Inferior parietal cortex (tissue), 1 donor: ENCODE measurements around the gene TP73.
A peak's percentile ranks its signal among the peaks of the same experiment; 100 is the strongest.

Experiments used
- DNase-seq: peaks from one replicate; pipeline ENCODE4 v3.0.0-alpha.2; 2016; ENCODE audit errors: extremely low spot score

The TP73 gene

DNA sequence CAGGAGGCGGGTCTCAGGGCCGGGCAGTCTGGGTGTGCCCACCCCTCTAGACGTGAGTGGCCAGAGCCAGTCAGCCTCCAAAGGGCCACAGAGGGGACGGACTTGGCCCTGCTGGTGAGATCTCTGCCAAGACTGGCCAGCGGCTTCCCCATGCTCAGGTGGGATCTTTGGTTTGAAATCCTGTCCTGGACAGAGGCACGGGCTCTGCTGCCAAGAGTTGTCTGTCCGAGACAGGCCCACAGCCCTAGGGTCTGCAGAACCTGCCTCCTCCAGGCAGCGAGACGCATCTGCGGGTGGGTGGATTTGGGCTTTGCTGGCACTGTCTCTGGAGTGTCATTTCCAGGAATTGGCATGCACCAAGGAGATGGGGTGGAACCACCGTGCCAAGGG, 55.6 kb downstream of the TP73 start:
- DNase-seq: no peak

DNA sequence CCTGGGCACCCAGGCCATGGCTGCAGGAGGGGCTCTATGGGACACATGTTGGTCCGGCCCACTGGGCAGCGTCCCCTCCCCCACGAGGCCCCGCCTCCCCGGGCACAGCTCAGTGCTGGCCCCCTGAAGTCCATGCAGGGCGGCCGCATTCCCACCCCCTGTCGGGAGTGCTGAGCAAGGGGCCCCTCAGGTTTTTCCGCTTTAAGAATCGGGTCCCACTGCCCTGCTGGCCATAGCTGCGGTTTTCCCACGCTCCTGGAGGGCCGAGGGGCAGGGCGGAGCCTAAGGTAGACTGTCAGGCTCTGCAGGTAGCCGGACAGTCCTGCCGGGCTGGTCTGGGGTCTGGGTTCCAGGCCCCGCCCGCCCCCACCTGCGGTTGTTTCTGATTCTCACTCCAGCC, 56.5 kb downstream of the TP73 start:
- no peak for DNase-seq

DNA sequence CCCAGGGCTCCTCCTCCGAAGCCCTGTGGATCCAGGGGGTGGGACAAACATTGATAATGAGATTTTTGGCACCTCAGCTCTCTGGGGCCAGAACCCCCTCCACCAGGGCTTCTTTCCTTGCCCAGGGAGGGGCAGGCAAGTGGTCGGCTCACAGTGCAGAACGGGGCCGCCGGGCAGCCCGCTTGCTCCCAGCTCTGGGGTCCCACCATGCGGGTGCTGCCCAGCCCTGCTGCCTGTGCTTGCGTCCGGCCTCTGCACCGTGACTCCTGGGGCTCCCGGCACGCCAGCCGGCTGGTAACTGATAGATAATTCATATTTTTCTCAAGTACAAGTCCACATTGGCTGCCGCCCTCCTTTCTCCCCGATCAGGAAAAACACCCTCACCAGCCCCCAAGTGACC, 57.9 kb downstream of the TP73 start:
- no peak for DNase-seq

DNA sequence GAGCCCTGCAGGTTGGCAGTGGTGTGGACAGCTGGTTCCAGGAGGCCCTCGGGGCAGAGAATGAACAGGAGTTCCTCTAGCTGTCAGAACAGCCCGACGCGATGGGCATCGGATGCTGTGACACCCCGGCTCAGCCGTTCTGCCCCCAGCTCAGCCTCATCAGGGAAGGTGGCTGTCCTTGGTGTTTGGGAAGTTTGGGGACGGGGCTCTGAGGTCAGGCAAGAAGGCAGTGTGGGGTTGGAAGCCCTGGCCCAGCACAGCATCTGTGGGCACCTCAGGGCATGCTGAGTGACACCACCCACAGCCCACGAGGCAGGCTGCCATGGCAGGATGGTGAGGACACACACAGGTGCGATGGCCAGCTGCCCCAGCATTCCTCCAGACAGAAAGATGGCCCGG, 59.1 kb downstream of the TP73 start:
- DNase-seq: no peak

DNA sequence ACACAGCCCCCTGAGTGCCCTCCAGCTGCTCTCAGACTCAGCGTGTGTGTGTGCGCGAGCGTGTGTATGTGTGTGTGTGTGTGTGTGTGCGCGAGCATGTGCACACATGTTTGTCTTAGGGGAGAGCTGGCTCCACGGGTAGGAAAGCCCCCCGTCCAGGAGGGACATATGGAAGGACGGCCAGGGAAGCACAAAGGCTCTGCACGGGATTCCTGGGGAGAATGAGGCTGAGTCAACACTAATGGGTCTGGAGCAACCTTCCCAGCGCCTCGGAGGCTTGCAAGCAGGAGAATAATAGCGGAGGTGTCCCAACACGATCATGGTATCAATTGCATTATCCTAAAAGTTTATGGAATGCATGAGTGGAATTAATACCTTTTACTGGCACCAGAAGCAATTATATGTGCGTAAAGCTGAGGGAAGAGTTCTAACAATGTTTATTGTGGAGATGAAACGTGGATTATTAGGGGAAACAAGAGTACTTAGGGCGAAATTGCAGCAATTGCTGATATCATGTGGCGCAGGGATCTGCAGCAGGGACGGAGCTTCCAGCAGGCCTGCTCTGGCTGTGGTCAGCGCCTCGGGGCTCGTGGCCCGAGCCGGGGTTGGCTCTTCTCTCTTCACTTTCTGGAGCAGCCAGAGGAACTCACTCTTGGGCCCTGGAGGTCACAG, 59.6 kb downstream of the TP73 start:
- no peak for DNase-seq

DNA sequence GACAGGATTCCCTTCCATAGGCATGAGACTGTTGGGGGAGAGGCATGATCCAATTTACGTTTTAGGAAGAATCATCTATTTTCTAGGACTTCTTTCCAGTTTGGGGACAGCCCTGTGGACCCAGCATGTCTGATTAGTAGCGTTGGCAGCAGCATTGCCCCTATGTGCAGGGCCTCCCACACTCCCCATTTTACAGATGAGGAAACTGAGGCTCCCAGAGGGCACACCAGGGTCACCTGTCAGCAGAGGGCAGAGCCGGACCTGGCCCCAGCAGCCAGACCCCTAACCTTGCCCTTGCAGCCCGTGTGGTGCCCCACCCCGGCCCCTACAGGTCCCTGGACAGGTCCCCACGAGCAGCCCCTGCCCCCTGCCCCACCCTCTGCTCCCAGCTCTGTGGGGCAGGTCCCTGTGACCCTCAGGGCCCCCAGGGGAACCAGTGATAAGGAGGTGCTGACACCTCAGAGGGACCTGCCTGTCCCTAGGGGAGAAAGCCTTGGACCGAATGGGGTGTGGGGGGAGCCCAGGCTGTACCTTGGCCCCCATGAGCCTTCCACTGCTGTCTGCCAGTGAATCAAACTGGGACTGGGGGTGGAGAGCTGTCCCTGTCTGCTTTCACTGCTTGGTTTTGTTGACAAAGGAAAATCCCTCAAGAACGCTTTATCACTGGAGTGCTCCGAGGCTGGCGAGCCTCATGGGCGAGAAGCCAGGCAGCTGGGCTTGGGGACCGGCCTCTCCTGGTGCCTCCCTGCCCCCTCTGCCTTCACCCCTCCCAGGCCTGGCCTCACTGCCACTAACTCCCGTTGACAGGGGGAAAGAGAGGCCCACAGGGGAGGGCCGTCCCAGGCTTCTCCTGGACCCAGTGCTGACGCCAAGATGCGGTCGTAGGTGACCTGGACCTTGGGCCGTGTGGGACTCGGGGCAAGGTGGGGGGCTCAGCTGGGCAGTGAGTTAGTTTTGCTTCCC, 60.5 kb downstream of the TP73 start:
- peak; percentile 66 for DNase-seq

DNA sequence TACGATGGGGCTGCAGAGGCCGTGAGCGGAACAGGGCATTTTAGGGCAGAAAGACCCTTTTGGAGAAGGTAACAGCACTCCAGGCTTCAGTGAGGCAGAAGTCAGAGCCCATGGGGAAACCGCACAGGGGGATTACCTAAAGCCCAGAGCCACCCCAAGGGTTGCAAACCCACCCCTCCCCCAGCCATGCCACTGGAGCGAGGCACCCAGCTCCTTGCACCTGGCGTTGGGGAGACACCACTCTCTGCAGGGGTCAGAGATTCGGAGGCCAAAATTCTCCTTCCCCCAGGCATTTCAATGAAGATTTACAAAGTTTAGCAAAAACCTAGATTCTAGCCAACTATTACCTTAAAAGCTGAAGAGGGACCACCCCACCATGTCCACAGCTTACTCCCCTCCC, 61.5 kb downstream of the TP73 start:
- no peak for DNase-seq

DNA sequence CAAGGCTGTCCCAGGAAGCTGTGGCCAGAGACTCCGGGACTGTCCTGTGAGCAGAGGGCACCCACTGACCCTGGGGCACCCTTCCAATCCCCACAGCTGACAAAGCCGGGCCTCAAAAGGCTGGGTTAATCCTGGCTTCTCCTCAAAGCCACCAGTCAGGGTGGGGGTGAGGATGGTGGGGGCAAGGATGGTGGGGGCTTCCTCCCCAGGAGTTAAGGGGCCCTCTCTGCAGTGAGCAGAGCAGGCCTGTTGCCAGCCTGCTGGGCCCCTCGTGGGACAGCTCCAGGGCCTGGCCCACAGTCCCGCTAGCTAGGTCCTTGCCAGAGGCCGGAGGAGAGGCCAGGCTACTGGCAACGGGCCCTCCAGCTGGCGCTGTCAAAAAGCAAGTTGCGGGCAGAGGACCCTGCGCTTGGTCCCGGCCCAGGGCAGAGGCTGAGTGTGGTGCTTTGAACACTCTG, 62.0 kb downstream of the TP73 start:
- peak; percentile 58 for DNase-seq

DNA sequence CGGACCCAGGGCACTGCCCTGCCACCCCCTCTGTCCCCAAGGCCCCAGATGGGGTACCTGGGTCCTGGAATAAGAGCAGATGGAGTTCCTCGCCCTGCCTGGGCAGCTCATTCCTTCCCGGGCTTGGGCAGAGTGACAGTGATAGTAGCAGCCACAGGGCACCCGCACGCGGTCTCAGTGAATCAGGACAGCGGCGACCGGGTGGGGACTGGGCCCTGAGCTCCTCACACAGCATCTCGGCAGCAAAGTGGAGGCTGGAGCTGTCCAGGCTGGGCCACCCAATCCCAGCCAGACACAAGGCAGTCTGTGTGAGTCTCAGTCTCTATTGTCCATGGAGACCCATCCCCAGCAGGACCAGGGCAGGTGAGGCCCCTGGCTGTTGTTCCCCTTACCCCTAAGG, 62.5 kb downstream of the TP73 start:
- DNase-seq: no peak

DNA sequence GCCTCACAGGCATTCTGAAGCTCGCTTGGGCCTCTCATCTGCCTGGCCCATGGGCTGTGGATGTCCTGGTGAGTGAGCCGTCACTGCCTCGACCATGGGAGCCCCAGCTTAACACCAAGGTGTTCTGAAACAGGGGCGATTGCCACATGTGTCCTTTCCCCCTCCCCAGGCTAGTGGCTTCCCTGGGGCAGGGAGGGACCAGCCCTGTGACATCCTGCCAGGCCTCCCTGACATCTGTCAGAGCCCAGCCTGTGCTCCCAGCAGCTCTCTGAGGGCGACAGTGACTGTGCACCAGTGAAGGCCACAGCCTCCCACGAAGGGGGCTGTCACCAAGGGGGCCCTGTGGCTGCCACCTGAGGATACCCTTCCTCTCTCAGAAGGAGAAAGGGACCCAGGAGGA, 64.0 kb downstream of the TP73 start:
- DNase-seq: no peak

DNA sequence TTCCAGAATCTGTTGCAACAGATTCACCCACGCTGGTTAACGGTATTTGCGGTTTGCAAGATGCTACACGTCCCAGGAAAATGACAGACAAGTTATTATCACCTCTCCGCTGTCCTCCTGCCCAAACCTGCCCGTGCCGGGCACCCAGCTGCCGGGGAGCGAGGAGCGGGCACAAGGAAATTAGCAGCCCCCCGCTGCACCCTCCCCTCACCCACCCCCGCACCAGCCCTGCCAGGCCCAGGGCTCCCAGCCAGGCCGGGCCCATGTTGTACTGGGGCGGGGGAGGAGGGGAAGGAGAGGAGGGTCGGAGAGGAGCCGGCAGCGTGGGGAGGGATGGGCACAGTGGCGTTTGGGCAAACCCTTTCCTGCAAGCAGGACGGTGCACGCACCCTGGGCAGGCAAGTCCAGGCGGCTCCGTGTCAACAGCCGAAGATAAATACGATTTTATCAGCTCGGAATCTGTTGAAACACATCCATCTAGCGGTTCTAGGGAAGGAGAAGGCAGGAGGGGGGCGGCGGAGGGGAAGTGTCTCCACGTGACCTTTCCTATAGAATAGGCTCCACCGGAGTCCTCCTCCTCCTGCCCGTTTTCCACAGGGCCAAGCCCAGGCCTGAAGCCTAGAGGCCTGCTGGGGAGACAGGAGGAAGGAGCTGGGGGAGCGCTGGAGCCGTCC, 64.9 kb downstream of the TP73 start:
- DNase-seq: no peak

DNA sequence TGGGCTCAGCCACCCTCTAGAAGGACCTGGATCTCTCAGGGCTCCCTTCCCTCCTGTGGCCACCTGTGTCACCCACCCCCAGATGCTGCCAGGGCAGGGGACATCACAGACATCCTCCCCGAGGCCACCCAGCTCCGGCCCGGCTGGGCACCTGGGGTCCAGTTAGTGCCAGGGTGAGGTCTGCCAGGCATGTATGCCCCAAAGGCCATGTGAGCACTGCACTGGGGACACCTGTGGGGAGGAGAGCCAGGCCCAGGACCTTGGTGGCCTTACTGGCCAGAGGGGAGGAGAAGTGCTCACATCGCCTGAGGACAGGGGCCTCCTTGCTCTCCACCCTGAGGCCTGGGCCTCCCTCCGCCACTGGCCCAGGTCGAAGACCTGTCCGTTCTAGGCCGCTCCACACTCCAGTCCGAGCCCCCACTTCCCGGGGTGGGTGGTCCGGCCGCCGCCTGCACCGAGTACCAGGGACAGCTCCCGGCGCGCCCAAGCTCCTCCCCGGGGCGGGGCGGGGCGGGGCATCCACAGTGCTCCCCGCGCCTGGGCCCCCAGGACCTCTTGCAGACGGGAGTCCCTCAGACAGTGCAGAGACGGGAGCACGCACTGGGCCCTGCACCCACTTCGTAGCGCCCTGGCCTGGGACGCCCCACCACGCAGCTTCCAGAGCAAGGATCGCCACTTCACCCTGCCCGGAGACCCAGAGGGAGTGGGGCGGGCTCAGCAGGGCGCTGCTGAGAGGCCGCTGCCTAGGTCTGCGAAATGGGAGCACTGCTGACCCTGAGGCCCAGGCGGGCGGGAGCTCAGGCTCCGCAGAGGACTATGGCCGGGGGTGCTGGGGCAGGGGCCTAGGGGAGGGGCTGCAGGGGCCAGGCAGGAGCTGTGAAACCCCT, 65.6 kb downstream of the TP73 start:
- no peak for DNase-seq

DNA sequence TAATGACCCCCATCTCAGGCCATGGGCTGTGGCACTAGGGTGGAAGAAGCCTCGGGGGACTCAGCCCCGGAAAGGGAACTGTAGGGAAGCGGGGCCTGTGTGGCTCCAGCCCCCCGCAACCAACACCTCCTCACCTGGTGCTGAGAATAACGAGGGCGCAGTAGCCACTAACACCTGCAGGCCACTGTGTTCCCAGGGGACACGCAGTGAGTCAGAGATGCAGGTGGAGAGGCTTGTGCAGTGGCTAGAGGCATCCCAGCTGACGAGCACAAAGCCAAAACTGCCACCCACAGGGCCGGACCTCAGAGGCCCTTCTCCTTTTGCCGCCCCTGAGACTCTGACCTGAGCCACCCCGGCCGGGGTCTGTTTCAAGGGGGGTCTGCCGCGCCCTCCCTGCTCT, 66.4 kb downstream of the TP73 start:
- no peak for DNase-seq

DNA sequence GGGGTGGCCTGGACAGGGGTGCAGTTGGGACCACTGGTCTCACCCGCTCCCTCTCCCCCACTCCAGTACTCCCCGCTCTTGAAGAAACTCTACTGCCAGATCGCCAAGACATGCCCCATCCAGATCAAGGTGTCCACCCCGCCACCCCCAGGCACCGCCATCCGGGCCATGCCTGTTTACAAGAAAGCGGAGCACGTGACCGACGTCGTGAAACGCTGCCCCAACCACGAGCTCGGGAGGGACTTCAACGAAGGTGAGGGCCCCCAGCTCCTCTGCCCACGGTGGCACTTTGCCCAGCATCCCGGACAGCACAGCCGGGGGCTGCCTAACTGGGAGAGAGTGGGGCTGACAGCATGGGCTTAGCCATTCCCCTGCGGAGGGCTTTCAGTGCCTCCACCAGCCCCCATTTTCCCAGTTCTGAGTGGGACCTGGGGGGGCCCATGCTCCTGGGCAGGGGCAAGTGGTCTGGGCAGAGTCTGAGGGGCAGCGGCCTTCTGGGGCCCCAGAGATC, 69.7 kb downstream of the TP73 start:
- DNase-seq: no peak

DNA sequence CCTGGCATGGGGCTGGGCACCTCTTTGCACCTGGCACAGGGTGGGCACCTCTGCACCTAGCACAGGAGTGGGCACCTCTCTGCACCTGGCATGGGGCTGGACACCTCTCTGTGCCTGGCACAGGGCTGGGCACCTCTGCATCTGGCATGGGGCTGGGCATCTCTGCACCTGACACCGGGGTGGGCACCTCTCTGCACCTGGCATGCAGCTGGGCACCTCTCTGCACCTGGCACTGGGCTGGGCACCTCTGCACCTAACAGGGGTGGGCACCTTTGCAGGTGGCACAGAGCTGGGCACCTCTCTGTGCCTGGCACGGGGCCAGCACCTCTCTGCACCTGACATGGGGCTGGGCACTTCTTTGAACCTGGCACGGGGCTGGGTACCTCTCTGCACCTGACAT, 70.5 kb downstream of the TP73 start:
- no peak for DNase-seq

DNA sequence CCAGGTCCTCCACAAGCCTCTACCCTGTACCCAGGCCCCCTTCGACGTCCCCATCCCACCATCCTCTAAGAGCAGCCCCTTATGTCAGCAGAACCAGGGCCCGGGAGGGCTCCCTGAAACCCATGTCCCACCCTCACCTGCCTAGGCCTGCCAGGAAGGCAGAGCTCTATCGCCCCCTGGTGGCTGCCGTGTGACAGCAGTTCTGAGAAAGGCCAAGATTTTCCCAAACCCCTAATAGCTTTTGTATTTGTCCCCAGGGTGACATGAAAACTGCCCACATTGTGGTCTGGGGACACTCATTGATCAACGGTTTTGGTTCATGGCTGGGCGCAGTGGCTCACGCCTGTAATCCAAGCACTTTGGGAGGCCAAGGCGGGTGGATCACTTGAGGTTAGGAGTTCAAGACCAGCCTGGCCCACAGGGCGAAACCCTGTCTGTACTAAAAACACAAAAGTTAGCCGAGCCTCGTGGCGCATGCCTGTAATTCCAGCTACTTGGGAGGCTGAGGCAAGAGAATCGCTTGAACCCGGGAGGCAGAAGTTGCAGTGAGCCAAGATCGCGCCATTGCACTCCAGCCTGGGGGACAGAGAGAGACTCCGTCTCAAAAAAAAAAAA, 72.2 kb downstream of the TP73 start:
- peak; percentile 83 for DNase-seq

DNA sequence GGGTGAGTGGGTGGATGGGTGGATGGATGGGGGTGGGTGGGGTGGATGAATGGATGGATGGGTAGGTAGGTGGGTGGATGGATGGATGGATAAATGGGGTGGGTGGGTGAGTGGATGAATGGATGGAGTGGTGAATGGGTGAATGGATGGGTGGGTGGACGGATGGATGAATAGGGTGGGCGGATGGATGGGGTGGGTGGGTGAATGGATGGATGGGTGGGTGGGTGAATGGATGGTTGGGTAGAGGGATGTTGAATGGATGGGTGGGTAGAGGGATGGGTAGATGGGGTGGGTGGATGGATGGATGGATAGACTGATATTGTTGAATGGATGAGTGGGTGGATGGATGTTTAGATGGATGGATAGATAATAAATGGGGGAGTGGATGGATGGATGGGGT, 73.0 kb downstream of the TP73 start:
- no peak for DNase-seq

DNA sequence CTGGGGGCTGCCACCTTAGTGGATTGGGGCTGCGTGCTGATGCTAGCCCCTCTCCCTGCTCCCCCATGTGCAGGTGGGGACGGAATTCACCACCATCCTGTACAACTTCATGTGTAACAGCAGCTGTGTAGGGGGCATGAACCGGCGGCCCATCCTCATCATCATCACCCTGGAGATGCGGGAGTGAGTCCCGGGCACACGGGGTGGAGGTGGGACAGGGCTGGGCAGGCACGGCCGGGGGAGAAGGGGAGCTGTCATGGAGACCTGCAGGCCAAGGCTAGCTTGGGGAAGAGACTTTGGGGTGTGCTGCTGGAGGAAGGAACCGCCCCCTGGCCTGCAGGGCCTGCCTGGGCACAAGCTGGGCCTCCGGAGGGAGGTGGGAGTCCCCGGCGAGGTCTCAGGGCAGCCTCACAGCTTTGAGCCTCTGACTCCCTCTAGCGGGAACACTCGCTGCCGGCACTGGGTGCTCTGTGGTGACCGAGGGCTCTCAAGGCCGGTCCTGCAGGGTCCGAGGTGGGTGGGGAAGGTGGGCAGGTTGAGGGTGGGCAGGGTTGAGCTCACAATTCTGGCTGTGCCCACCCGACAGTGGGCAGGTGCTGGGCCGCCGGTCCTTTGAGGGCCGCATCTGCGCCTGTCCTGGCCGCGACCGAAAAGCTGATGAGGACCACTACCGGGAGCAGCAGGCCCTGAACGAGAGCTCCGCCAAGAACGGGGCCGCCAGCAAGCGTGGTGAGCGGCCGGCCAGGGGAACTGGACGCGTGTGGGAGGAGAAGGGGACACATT, 74.9 kb downstream of the TP73 start:
- peak; percentile 55 for DNase-seq

DNA sequence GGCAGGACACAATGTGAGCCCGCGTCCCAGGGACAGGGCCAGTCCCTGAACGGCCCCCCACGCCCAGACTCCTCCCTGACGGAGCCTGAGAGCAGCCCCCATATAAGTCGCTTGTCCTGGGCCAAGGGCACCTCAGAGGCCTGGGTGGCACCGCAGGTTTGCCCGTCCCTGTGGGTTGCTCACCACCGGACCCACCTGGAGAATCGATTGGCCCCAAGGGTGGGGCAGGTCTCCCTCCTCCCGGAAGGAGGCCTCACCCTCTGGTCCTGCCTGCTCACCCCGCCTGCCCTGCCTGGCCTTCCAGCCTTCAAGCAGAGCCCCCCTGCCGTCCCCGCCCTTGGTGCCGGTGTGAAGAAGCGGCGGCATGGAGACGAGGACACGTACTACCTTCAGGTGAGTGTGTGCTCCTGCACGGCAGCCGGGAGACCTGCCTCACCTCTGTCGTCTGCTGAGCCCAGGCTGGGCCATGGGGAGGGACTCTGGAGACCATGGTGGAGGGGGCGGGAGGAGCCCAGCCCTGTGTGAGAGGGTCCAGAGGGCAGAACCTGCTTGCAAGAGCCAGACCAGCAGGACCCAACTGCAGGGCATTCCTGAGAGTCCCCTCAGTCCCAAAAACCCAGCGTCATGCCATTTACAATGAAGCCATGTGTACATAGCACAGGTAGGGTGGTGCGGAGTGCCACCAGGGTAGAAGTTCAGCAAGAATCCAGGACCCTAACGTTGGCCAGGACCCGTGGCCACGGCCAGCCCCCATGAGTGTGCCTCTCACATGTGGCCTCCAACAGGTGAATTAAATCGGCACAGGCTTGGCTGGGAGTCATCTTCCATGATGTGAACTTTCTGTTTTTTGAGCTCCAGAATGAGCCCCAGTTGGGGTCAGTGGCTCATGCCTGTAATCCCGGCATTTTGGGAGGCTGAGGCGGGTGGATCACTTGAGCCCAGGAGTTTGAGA, 75.8 kb downstream of the TP73 start:
- DNase-seq: no peak
